Measurements from ENCODE around the gene TXNDC17.

DNA sequence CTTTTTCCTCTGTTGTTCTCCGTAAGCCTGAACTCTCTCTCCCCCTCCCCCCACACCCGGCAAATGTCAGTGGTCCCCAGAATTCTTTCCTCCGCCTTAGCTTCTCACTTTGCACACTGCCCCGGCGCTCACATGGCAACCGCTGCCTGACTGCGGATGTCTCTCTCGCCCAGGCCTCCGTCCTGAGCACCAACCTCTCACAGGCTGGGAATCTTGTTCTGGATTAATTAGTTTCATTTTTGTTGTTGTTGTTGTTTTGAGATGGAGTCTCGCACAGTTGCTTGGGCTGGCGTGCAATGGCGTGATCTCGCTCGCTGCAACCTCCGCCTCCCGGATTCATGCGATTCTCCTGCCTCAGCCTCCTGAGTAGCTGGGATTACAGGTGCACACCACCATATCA is 27.4 kb downstream of the TXNDC17 start:
- no peak for TF ChIP-seq POLR2AphosphoS5 (IDR thresholded peaks at IDR 0.05; ENCODE audit: low read depth, low read length)
- TF ChIP-seq FOXP2 (optimal IDR thresholded peaks at IDR 0.05; ENCODE audit: borderline replicate concordance, extremely low read depth, extremely low read length, insufficient read depth), result no peak

All from PFSK-1 (cell line).